Ishikawa (cell line): ENCODE results near the gene MROH8.

Source experiments
- CEBPB ChIP-seq: IDR thresholded peaks from 2 replicates; pipeline ENCODE4 v1.6.1; 2012
- CREB1 ChIP-seq: IDR thresholded peaks from 2 replicates; pipeline ENCODE4 v1.6.1; 2012; ENCODE audit warnings: low read depth
- EGR1 ChIP-seq: IDR thresholded peaks from 2 replicates; pipeline ENCODE4 v1.6.1; 2012
- EP300 ChIP-seq: IDR thresholded peaks from 2 replicates; pipeline ENCODE4 v1.6.1; 2012; ENCODE audit warnings: borderline replicate concordance
- NFIC ChIP-seq: IDR thresholded peaks from 2 replicates; pipeline ENCODE4 v1.6.1; 2012
- RAD21 ChIP-seq: IDR thresholded peaks from 2 replicates; pipeline ENCODE4 v1.6.1; 2012; ENCODE audit warnings: low read depth
- TAF1 ChIP-seq: IDR thresholded peaks from 2 replicates; pipeline ENCODE4 v1.6.1; 2012; ENCODE audit warnings: low read depth, mild to moderate bottlenecking
- TCF12 ChIP-seq: IDR thresholded peaks from 2 replicates; pipeline ENCODE4 v1.6.1; 2012; ENCODE audit warnings: low read depth
- TEAD4 ChIP-seq: IDR thresholded peaks from 2 replicates; pipeline ENCODE4 v1.6.1; 2012
- YY1 ChIP-seq: IDR thresholded peaks from 2 replicates; pipeline ENCODE4 v1.6.1; 2012; ENCODE audit warnings: low read depth
- ZBTB7A ChIP-seq: IDR thresholded peaks from 2 replicates; pipeline ENCODE4 v1.6.1; 2012; ENCODE audit warnings: low read depth
- TF ChIP-seq, protein P1 (sequence below): IDR thresholded peaks from 2 replicates; pipeline ENCODE4 v1.6.1; 2012; ENCODE audit warnings: low read depth, mild to moderate bottlenecking
- TF ChIP-seq, protein P2 (sequence below): IDR thresholded peaks from 2 replicates; pipeline ENCODE4 v1.6.1; 2012
- TF ChIP-seq, protein P3 (sequence below): IDR thresholded peaks from 2 replicates; pipeline ENCODE4 v1.6.1; 2012

DNA sequence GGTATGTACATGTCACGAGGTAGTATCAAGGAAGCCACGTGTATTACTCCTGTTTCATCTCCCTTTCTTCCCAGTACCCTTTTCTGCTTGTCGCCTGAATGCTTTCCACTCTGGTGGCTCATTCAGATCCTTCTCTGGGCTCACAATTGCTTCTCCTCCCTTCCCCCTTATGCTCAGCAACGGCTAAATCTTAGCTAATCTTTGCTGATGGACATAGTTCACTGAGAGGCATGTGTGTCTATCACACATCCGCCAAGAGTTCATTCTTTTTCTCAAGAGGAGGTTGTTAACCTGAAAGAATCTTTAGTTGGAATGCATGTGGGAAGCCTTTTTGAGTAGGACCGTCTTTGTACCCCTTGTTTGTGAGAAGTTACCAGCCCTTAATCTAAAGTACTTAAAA, 25.8 kb upstream of the MROH8 start:
- TF ChIP-seq, protein P1, sequence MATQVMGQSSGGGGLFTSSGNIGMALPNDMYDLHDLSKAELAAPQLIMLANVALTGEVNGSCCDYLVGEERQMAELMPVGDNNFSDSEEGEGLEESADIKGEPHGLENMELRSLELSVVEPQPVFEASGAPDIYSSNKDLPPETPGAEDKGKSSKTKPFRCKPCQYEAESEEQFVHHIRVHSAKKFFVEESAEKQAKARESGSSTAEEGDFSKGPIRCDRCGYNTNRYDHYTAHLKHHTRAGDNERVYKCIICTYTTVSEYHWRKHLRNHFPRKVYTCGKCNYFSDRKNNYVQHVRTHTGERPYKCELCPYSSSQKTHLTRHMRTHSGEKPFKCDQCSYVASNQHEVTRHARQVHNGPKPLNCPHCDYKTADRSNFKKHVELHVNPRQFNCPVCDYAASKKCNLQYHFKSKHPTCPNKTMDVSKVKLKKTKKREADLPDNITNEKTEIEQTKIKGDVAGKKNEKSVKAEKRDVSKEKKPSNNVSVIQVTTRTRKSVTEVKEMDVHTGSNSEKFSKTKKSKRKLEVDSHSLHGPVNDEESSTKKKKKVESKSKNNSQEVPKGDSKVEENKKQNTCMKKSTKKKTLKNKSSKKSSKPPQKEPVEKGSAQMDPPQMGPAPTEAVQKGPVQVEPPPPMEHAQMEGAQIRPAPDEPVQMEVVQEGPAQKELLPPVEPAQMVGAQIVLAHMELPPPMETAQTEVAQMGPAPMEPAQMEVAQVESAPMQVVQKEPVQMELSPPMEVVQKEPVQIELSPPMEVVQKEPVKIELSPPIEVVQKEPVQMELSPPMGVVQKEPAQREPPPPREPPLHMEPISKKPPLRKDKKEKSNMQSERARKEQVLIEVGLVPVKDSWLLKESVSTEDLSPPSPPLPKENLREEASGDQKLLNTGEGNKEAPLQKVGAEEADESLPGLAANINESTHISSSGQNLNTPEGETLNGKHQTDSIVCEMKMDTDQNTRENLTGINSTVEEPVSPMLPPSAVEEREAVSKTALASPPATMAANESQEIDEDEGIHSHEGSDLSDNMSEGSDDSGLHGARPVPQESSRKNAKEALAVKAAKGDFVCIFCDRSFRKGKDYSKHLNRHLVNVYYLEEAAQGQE = no peak
- TF ChIP-seq, protein P2, sequence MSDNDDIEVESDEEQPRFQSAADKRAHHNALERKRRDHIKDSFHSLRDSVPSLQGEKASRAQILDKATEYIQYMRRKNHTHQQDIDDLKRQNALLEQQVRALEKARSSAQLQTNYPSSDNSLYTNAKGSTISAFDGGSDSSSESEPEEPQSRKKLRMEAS = no peak
- TF ChIP-seq TAF1 (no peak), EP300 (no peak), RAD21 (no peak), CEBPB (no peak), YY1 (no peak), EGR1 (no peak), TEAD4 (no peak), TCF12 (no peak), CREB1 (no peak), ZBTB7A (no peak), NFIC (no peak)
- TF ChIP-seq, protein P3, sequence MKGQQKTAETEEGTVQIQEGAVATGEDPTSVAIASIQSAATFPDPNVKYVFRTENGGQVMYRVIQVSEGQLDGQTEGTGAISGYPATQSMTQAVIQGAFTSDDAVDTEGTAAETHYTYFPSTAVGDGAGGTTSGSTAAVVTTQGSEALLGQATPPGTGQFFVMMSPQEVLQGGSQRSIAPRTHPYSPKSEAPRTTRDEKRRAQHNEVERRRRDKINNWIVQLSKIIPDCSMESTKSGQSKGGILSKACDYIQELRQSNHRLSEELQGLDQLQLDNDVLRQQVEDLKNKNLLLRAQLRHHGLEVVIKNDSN = no peak
